ENCODE measurements around the gene EYA2. TPM values are rescaled to one million over a fixed set of nuclear protein-coding genes. Genes with fewer than 3 reads are reported as not detected.

Gene EYA2
- polyA plus RNA-seq, 6 donors from 2014 or later, result not detected

DNA sequence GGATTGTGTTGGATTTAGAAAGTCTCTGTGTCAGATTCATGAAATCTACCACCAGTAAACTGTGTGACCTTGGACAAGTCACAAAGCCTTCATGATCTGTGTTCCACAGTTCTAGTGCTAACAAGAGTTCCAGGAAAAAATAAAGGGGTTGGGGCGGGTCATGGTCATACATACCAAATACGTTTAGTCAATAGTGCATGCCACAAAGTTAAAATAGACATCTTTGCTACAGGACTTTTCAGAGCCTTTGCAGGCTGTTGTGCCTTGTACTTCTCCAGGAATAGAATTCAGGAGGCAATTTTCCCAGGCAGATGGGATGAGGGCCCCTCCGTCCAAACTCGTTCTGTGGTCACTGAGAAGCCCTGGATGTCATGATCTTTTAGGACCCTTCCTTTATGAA, 127.2 kb downstream of the EYA2 start:
- no peak overlapping the region for H3K27ac Mint-ChIP-seq
- no peak overlapping the region for H3K4me3 Mint-ChIP-seq
- H3K36me3 Mint-ChIP-seq, result no peaks in the 10 kb centered on the region
- ATAC-seq (ENCODE audit: low read depth in 2 of 2) (no peak), DNase-seq (no peak)
- H3K27me3 Mint-ChIP-seq, result peaks cover 20 to 33% (median 23%) of the 10 kb centered on the region in 3 donors
- peaks cover 0 to under 1% (median 0%) of the 10 kb centered on the region in 7 donors for H3K9me3 Mint-ChIP-seq
- no peaks in the 10 kb centered on the region for H3K4me1 Mint-ChIP-seq

DNA sequence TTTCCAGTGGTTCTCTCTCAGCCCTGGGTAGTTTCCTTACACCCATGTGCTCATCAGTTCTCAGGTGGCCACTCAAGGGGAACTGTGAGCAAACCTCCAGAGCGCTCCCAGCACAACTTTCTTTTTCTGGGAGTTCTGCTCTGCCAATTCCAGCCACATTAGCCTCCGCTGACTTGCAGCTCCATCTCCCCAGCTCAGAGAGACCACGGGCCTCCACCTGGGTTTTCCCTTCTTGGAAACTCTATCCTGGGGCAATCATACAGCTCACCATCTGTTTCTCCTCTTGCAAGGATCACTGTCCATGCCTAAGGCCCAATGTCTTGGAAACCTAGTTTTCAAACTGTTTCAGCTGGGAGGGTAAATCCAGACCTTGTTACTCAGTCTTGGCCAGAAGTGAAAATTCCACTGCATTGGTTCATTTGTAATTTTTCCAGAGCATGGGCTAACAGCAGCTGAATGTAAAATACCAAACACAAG, 129.9 kb downstream of the EYA2 start:
- no peaks in the 10 kb centered on the region for H3K4me1 Mint-ChIP-seq
- H3K9me3 Mint-ChIP-seq, result peaks cover 0 to 13% (median 4%) of the 10 kb centered on the region in 7 donors
- H3K27ac Mint-ChIP-seq, result no peak overlapping the region
- no peak overlapping the region for H3K4me3 Mint-ChIP-seq
- H3K27me3 Mint-ChIP-seq, result peaks cover 24 to 40% (median 30%) of the 10 kb centered on the region in 3 donors
- ATAC-seq (ENCODE audit: low read depth in 2 of 2) (no peak), DNase-seq (no peak)
- H3K36me3 Mint-ChIP-seq, result no peaks in the 10 kb centered on the region

DNA sequence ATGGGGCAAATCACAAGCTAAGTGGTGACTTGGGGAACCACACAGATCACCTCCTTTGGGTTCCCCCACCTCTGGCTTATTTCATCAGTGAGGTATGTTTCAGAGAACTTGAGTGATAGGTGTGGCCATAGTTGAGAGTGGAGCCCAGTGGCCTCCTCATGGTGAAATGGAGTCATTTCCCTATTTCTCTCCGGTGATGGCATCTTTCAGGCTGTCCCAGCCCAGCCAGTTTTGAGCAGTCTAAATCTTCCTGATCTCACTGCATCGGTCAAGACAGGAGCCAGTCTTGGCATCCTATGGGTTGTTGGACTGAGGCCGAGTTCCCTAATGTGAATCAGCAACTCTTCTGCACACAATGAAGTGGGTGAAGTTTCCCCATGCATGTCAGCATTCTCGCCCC, 132.4 kb downstream of the EYA2 start:
- H3K36me3 Mint-ChIP-seq, result no peaks in the 10 kb centered on the region
- peaks cover 0 to 16% (median 4%) of the 10 kb centered on the region in 7 donors for H3K9me3 Mint-ChIP-seq
- DNase-seq, result no peak
- no peak overlapping the region for H3K27ac Mint-ChIP-seq
- no peaks in the 10 kb centered on the region for H3K4me1 Mint-ChIP-seq
- peaks cover 28 to 48% (median 39%) of the 10 kb centered on the region in 3 donors for H3K27me3 Mint-ChIP-seq
- H3K4me3 Mint-ChIP-seq, result no peak overlapping the region
- no peak for ATAC-seq (ENCODE audit: low read depth in 2 of 2)

DNA sequence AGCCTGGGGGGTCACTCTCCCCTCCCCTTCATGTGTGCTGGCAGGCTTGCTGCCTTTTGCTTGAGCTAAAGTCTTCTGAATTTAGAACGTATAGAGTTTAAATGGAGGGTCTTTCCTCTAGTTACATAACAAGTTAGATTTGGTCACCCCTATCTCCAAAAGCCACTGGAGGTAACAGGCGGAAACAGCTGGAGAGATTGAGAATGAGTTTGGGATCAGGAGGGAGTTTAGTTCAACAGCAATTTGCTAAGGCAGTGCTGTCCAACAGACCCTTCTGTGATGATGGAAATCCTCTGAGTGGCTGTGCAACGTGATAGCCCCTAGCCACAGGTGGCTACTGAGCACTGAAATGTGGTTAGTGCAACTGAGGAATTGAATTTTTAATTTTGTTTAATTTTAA, 132.8 kb downstream of the EYA2 start:
- ATAC-seq (ENCODE audit: low read depth in 2 of 2) (no peak), DNase-seq (no peak)
- H3K4me3 Mint-ChIP-seq, result no peak overlapping the region
- peaks cover 28 to 46% (median 39%) of the 10 kb centered on the region in 3 donors for H3K27me3 Mint-ChIP-seq
- H3K4me1 Mint-ChIP-seq, result no peaks in the 10 kb centered on the region
- H3K9me3 Mint-ChIP-seq, result peaks cover 0 to 16% (median 4%) of the 10 kb centered on the region in 7 donors
- H3K27ac Mint-ChIP-seq, result no peak overlapping the region
- H3K36me3 Mint-ChIP-seq, result no peaks in the 10 kb centered on the region

DNA sequence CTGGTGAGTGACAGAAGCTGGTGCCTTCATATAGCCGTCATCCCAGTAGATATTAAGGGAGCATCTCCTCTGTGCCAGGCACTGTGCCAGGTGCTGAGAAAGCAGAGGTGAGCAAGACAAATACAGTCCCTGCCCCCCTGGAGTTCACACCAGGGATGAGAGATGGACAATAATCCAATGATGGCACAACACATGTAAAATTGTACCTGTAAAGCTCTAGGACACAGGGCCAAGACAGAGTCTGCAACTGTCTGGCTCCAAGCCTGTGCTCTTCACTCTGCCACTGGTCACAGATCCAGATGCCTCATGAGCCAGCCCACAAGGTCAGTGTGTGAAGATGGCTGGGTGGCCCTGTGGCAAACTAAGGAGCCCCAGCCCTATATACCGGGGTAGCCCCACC, 133.8 kb downstream of the EYA2 start:
- Mint-ChIP-seq H3K36me3 (no peaks in the 10 kb centered on the region), H3K27me3 (peaks cover 26 to 41% (median 31%) of the 10 kb centered on the region in 3 donors), H3K27ac (no peak overlapping the region), H3K9me3 (peaks cover 0 to 16% (median 4%) of the 10 kb centered on the region in 7 donors), H3K4me1 (no peaks in the 10 kb centered on the region), H3K4me3 (no peak overlapping the region)
- ATAC-seq (ENCODE audit: low read depth in 2 of 2), result no peak
- no peak for DNase-seq

DNA sequence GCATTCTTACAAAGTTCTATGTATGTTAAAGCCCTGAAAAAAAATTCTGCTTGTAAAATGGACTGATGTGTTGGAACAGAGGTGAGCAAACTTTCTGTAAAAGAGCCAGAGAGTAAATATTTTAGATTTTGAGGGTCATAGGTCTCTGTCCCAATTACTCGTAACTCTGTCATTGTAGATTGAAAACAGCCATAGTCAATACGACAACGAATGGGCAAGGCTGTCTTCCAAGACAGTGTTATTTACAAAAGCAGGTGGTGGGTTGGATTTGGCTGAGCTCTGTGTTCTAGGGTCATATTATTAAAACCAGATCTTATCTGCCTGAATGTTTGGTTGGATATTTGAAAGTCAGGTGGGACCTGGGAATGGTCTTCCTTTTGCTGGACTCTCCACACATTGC, 135.2 kb downstream of the EYA2 start:
- no peak overlapping the region for H3K27ac Mint-ChIP-seq
- H3K27me3 Mint-ChIP-seq, result peaks cover 18 to 28% (median 27%) of the 10 kb centered on the region in 3 donors
- no peaks in the 10 kb centered on the region for H3K36me3 Mint-ChIP-seq
- H3K9me3 Mint-ChIP-seq, result peaks cover 0 to 16% (median 4%) of the 10 kb centered on the region in 7 donors
- ATAC-seq (ENCODE audit: low read depth in 2 of 2) (no peak), DNase-seq (no peak)
- no peaks in the 10 kb centered on the region for H3K4me1 Mint-ChIP-seq
- no peak overlapping the region for H3K4me3 Mint-ChIP-seq

DNA sequence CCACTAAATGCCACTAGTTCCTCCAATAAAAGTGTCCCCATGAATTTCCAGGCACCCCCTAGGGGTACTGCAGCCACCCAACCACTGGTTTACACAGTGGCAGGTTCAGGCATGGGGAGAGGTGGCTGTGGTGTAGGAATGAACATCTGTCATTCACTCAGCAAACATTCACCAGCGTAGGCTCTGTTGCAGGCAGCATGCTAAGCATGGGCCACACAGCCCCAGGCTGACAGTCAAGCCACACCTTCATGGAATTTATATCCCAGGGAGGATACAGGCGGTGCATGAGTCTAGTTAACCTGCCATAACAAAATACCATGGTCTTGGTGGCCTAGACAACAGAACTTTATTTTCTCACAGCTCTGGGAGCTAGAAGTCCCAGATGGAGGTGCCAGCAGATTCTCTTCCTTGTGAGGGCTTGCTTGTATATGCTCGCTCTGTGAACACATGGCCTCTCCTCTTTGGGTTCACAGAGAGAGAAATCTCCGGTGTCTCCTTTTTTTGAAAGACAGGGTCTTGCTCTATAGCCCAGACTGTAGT, 135.7 kb downstream of the EYA2 start:
- H3K9me3 Mint-ChIP-seq, result peaks cover 0 to 16% (median 4%) of the 10 kb centered on the region in 7 donors
- H3K27ac Mint-ChIP-seq, result no peak overlapping the region
- no peak for ATAC-seq (ENCODE audit: low read depth in 2 of 2)

DNA sequence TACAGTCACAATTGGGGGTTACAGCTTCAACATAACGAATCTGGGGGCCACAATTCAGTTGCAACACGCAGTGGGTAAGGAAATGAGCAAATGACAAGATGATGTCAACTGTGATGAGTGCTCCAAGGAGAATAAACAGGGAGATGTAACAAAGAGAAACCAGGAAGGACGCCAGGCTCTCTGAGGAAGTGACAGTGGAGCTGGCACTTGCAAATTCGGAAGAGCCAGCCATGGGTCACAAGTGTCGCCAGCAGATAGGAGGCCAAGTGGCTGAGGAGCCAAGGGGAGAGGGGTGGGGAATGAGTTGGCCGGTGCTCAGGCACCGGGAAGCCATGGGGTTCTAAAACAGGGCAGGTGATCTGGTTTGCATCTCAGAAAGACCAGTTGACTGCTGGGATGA, 136.4 kb downstream of the EYA2 start:
- H3K4me3 Mint-ChIP-seq, result no peak overlapping the region
- H3K4me1 Mint-ChIP-seq, result no peaks in the 10 kb centered on the region
- H3K9me3 Mint-ChIP-seq, result peaks cover 0 to 16% (median 4%) of the 10 kb centered on the region in 7 donors
- no peaks in the 10 kb centered on the region for H3K36me3 Mint-ChIP-seq
- H3K27ac Mint-ChIP-seq, result no peak overlapping the region
- DNase-seq (no peak), ATAC-seq (ENCODE audit: low read depth in 2 of 2) (no peak)
- peaks cover 18 to 31% (median 24%) of the 10 kb centered on the region in 3 donors for H3K27me3 Mint-ChIP-seq

More for the DNA sequence above, 135.7 kb downstream of the EYA2 start:
- no peak for DNase-seq
- H3K36me3 Mint-ChIP-seq, result no peaks in the 10 kb centered on the region
- H3K27me3 Mint-ChIP-seq, result peaks cover 18 to 27% (median 24%) of the 10 kb centered on the region in 3 donors
- H3K4me3 Mint-ChIP-seq, result no peak overlapping the region
- no peaks in the 10 kb centered on the region for H3K4me1 Mint-ChIP-seq

DNA sequence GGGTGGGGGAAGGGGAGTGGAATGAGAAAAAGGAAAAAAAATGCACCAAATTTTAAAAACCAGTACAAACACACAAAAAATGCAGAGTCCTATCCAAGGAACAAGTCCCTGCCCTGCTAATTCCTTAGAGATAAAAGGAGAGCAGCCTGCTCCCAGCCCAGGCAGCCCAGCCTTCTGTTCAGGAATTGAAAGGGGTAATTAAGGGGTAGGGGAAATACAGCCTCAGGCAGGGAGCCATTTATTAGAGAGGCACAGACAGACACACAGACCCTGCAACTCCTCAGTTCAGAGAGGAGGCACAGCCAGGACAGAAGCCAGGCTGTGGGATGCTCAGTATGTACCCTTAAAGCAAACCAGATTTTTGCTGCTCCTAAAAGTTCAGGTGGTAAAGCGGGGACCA, 137.2 kb downstream of the EYA2 start:
- no peak for DNase-seq
- Mint-ChIP-seq H3K27me3 (peaks cover 18 to 31% (median 24%) of the 10 kb centered on the region in 3 donors), H3K4me3 (no peak overlapping the region), H3K4me1 (no peaks in the 10 kb centered on the region), H3K36me3 (no peaks in the 10 kb centered on the region), H3K9me3 (peaks cover 0 to 16% (median 4%) of the 10 kb centered on the region in 7 donors), H3K27ac (peak overlapping the region in 1 of 6 donors; percentile 39)
- ATAC-seq (ENCODE audit: low read depth in 2 of 2), result no peak

DNA sequence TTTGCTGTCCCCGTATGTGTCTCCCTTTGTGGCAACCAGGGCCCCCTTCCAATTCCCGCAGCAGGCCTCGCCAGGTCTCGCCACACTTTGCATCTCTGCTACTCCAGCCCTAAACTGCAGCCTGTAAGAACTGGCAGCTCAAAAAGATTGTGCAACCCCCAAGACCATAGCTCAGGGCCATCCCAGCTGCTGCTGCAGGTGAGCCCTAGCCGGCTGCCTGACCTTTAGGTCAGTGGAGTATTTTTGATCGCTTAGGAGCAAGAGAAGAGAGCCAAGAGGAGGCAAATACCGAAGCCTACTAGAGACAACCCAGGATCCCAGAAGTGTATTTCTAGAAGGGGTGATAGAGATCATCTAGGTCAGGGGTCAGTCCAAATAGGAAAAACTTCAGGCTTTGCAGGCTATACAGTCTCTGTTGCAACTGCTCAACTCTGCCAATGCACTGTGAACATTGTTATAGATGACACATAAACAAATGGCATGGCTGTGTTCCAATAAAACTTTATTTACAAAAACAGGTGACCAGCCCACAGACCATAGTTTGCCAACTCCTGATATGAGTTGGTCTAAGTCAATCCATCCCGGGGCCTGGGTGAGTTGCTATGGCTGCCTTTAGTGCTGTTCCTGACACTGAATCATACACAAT, 138.4 kb downstream of the EYA2 start:
- DNase-seq, result no peak
- H3K9me3 Mint-ChIP-seq, result peaks cover 0 to 20% (median 6%) of the 10 kb centered on the region in 7 donors
- peaks cover 9 to 31% (median 18%) of the 10 kb centered on the region in 3 donors for H3K27me3 Mint-ChIP-seq
- H3K4me3 Mint-ChIP-seq, result no peak overlapping the region
- no peaks in the 10 kb centered on the region for H3K4me1 Mint-ChIP-seq
- no peak overlapping the region for H3K27ac Mint-ChIP-seq
- no peak for ATAC-seq (ENCODE audit: low read depth in 2 of 2)
- H3K36me3 Mint-ChIP-seq, result no peaks in the 10 kb centered on the region

DNA sequence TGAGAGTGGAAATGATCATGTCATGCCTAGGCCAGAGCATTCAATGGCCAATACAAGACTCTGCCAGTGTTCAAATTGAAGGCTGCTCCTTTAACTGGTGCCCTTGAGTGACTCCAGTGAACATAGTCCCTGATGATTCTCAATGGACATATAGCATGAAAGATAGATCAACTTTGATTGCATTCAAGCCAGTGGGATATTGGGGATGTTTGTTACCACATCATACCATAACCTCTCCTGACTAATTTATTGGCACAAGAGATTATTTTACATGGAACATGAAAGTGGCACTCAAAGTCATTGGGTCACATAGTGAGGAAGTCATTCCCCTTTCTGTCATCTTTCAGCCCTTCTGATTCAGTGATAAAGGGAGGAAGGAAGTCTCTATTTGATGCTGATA, 139.0 kb downstream of the EYA2 start:
- Mint-ChIP-seq H3K9me3 (peaks cover 0 to 15% (median 3%) of the 10 kb centered on the region in 7 donors), H3K4me3 (no peak overlapping the region), H3K4me1 (no peaks in the 10 kb centered on the region), H3K27ac (no peak overlapping the region), H3K27me3 (peaks cover 9 to 31% (median 18%) of the 10 kb centered on the region in 3 donors), H3K36me3 (no peaks in the 10 kb centered on the region)
- DNase-seq, result no peak
- no peak for ATAC-seq (ENCODE audit: low read depth in 2 of 2)

DNA sequence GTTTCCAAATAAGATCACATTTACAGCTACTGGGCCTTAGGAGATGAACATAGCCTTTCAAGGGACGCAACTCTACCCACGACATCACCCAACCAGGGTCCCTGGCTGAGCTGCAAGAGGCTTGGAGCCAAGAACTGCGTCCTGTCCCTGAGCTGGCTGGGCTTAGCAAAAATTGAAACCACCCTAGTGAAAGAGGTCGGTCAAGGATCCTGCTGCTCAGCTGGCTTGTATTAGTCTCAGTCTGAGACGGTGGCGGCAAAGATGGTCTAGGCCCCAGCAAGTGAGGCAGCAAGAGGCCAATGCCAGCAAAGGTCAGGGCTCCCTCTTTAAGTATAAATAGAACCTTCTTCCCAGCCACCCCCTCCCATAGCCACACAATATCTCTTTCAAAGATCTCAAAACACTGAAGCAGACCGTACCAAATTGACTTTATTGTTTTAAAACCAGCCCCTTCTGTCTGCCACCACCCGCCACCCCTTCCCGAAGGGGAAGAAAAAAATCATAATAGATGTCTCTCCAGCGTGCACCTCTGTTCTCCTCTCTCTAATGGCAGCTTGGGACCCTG, 140.5 kb downstream of the EYA2 start:
- H3K4me1 Mint-ChIP-seq, result no peaks in the 10 kb centered on the region
- no peak overlapping the region for H3K27ac Mint-ChIP-seq
- ATAC-seq (ENCODE audit: low read depth in 2 of 2) (no peak), DNase-seq (no peak)
- peaks cover 9 to 28% (median 17%) of the 10 kb centered on the region in 3 donors for H3K27me3 Mint-ChIP-seq
- peak overlapping the region in 1 of 8 donors; percentile 44 for H3K4me3 Mint-ChIP-seq
- peaks cover 0 to 10% (median 3%) of the 10 kb centered on the region in 7 donors for H3K9me3 Mint-ChIP-seq
- H3K36me3 Mint-ChIP-seq, result no peaks in the 10 kb centered on the region

DNA sequence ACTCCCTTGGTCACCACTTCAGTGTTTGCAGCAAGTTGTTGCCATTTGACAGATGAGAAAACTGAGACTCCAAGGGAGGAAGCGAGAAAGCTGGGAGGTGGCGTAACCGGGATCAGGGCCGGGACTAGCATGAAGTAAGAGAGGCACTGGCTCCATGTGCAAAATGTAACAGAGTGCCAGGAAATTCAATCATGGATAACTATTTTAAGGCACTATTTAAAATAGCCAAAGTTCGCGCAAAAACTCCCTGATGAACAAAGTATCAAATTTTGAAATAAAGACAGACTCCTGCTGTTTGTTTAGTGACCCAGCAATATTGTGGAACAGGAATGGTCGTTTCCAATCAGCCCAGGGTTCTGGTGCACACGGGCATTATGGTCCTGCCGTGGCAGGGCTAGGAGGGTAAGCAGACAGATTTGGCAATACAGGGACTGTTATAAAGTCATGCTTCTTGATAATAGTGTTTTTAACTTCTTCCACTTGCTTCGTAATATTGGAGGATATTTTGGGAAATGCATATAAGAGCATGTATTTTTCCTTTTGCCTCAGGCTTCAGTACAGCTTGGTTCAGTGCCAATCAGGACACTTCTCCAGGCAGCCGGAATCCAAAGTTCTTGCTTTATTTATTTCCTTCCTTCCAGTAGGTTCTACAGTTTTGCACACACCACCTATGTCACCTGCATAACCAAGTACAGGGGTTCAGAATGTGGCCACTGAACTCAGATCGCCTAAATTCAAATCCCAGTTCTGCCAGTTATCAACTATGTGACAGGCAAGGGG, 141.6 kb downstream of the EYA2 start:
- Mint-ChIP-seq H3K36me3 (no peaks in the 10 kb centered on the region), H3K27me3 (peaks cover 5 to 24% (median 12%) of the 10 kb centered on the region in 3 donors), H3K4me1 (no peaks in the 10 kb centered on the region), H3K27ac (no peak overlapping the region), H3K9me3 (peaks cover 0 to 10% (median 3%) of the 10 kb centered on the region in 7 donors), H3K4me3 (peak overlapping the region in 1 of 8 donors; percentile 23)
- DNase-seq, result no peak
- no peak for ATAC-seq (ENCODE audit: low read depth in 2 of 2)

Measured in naive B cell (primary cell).